GM19397 (cell line): ENCODE data around the gene TESMIN.

Source experiments
- ATAC-seq: cut with Tn5 transposase; IDR thresholded peaks from one replicate; pipeline ENCODE4 v1.9.1; 2021; ENCODE audit warnings: mild to moderate bottlenecking, moderate library complexity; ENCODE audit not compliant: unreplicated experiment

Gene TESMIN

GRCh38 chr11:68763181-68763721, 11.9 kb upstream of the TESMIN start:
- ATAC-seq, result no peak

GRCh38 chr11:68762481-68762880, 11.2 kb upstream of the TESMIN start:
- ATAC-seq, result no peak

- no peak for ATAC-seq
Measured at GRCh38 chr11:68761801-68762200, 10.5 kb upstream of the TESMIN start.

- no peak for ATAC-seq
Measured at GRCh38 chr11:68759991-68760390, 8.7 kb upstream of the TESMIN start.

- ATAC-seq, result no peak
Measured at GRCh38 chr11:68757711-68758110, 6.4 kb upstream of the TESMIN start.

GRCh38 chr11:68756171-68756766, 4.9 kb upstream of the TESMIN start:
- no peak for ATAC-seq

GRCh38 chr11:68753300-68753699, 2.0 kb upstream of the TESMIN start:
- no peak for ATAC-seq

GRCh38 chr11:68751004-68751325, 355 bp downstream of the TESMIN start:
- ATAC-seq, result no peak

GRCh38 chr11:68750195-68751003, 921 bp downstream of the TESMIN start:
- no peak for ATAC-seq

- no peak for ATAC-seq
Measured at GRCh38 chr11:68749229-68750123, 1.8 kb downstream of the TESMIN start.

GRCh38 chr11:68748061-68748460, 3.3 kb downstream of the TESMIN start:
- no peak for ATAC-seq

- no peak for ATAC-seq
Measured at GRCh38 chr11:68743539-68743938, 7.8 kb downstream of the TESMIN start.

- no peak for ATAC-seq
Measured at GRCh38 chr11:68741463-68741862, 9.9 kb downstream of the TESMIN start.

GRCh38 chr11:68735646-68736045, 15.7 kb downstream of the TESMIN start:
- ATAC-seq, result no peak

GRCh38 chr11:68735125-68735524, 16.2 kb downstream of the TESMIN start:
- ATAC-seq, result no peak

GRCh38 chr11:68734111-68734510, 17.2 kb downstream of the TESMIN start:
- ATAC-seq, result no peak

GRCh38 chr11:68727783-68728182, 23.5 kb downstream of the TESMIN start:
- ATAC-seq, result no peak

- no peak for ATAC-seq
Measured at GRCh38 chr11:68724293-68724692, 27.0 kb downstream of the TESMIN start.

- no peak for ATAC-seq
Measured at GRCh38 chr11:68722143-68722542, 29.2 kb downstream of the TESMIN start.

- no peak for ATAC-seq
Measured at GRCh38 chr11:68721075-68721474, 30.2 kb downstream of the TESMIN start.

- ATAC-seq, result no peak
Measured at GRCh38 chr11:68715456-68716122, 35.7 kb downstream of the TESMIN start.
